KOPT-K1 (cell line): Measurements from ENCODE around the gene SPOP.

Source experiments
- H3K27ac ChIP-seq: fragments of 200-600 bp; sonication (generic); 2 replicates; pipeline ENCODE4 v1.5.1; 2016; ENCODE audit warnings: antibody characterized with exemption, mild to moderate bottlenecking, low read depth, low read length; ENCODE audit not compliant: poor library complexity, severe bottlenecking
- H3K36me3 ChIP-seq: fragments of 200-600 bp; sonication (generic); 2 replicates; pipeline ENCODE4 v1.5.1; 2017; ENCODE audit warnings: antibody characterized with exemption, mild to moderate bottlenecking, low read length, moderate library complexity; ENCODE audit not compliant: insufficient read depth
- H3K9me3 ChIP-seq: fragments of 200-600 bp; sonication (generic); 2 replicates; pipeline ENCODE4 v1.5.1; 2017; ENCODE audit warnings: antibody characterized with exemption, low read length, mild to moderate bottlenecking; ENCODE audit not compliant: insufficient read depth, poor library complexity, severe bottlenecking

SPOP gene

GRCh38 chr17:49621946-49622529 is 55.9 kb downstream of the SPOP start:
- H3K27ac ChIP-seq, result no peak overlapping the region
- no peaks in the 10 kb centered on the region for H3K9me3 ChIP-seq
- H3K36me3 ChIP-seq, result peaks cover 61% of the 10 kb centered on the region

GRCh38 chr17:49621420-49621819 is 56.5 kb downstream of the SPOP start:
- Histone ChIP-seq H3K27ac (no peak overlapping the region), H3K9me3 (no peaks in the 10 kb centered on the region), H3K36me3 (peaks cover 67% of the 10 kb centered on the region)

GRCh38 chr17:49618028-49618611 is 59.8 kb downstream of the SPOP start:
- peaks cover 85% of the 10 kb centered on the region for H3K36me3 ChIP-seq
- no peaks in the 10 kb centered on the region for H3K9me3 ChIP-seq
- no peak overlapping the region for H3K27ac ChIP-seq

GRCh38 chr17:49616601-49617131 is 61.2 kb downstream of the SPOP start:
- Histone ChIP-seq H3K36me3 (peaks cover 84% of the 10 kb centered on the region), H3K27ac (no peak overlapping the region)

GRCh38 chr17:49616086-49616485 is 61.8 kb downstream of the SPOP start:
- no peak overlapping the region for H3K27ac ChIP-seq
- peaks cover 84% of the 10 kb centered on the region for H3K36me3 ChIP-seq
- H3K9me3 ChIP-seq, result no peaks in the 10 kb centered on the region

More at GRCh38 chr17:49616601-49617131, 61.2 kb downstream of the SPOP start:
- no peaks in the 10 kb centered on the region for H3K9me3 ChIP-seq

GRCh38 chr17:49613182-49613800 is 64.6 kb downstream of the SPOP start:
- Histone ChIP-seq H3K9me3 (no peaks in the 10 kb centered on the region), H3K36me3 (peaks cover 90% of the 10 kb centered on the region), H3K27ac (no peak overlapping the region)

GRCh38 chr17:49612726-49613125 is 65.2 kb downstream of the SPOP start:
- peaks cover 90% of the 10 kb centered on the region for H3K36me3 ChIP-seq
- H3K27ac ChIP-seq, result no peak overlapping the region
- H3K9me3 ChIP-seq, result no peaks in the 10 kb centered on the region

GRCh38 chr17:49610883-49611584 is 66.9 kb downstream of the SPOP start:
- peaks cover 90% of the 10 kb centered on the region for H3K36me3 ChIP-seq
- no peak overlapping the region for H3K27ac ChIP-seq
- no peaks in the 10 kb centered on the region for H3K9me3 ChIP-seq

GRCh38 chr17:49604314-49604869 is 73.5 kb downstream of the SPOP start:
- no peaks in the 10 kb centered on the region for H3K9me3 ChIP-seq
- H3K27ac ChIP-seq, result no peak overlapping the region
- peaks cover 94% of the 10 kb centered on the region for H3K36me3 ChIP-seq

GRCh38 chr17:49603720-49604119 is 74.2 kb downstream of the SPOP start:
- H3K27ac ChIP-seq, result no peak overlapping the region
- no peaks in the 10 kb centered on the region for H3K9me3 ChIP-seq
- peaks cover 94% of the 10 kb centered on the region for H3K36me3 ChIP-seq

GRCh38 chr17:49603238-49603637 is 74.7 kb downstream of the SPOP start:
- H3K27ac ChIP-seq, result no peak overlapping the region
- H3K36me3 ChIP-seq, result peaks cover 94% of the 10 kb centered on the region
- no peaks in the 10 kb centered on the region for H3K9me3 ChIP-seq

- H3K9me3 ChIP-seq, result no peaks in the 10 kb centered on the region
- H3K36me3 ChIP-seq, result peaks cover 94% of the 10 kb centered on the region
- no peak overlapping the region for H3K27ac ChIP-seq
These were observed 75.1 kb downstream of the SPOP start for GRCh38 chr17:49602783-49603182.

- Histone ChIP-seq H3K36me3 (peaks cover 94% of the 10 kb centered on the region), H3K9me3 (no peaks in the 10 kb centered on the region), H3K27ac (no peak overlapping the region)
These were observed 76.9 kb downstream of the SPOP start for GRCh38 chr17:49600949-49601348.

GRCh38 chr17:49598918-49599317 is 79.0 kb downstream of the SPOP start:
- no peak overlapping the region for H3K27ac ChIP-seq
- H3K36me3 ChIP-seq, result peaks cover 87% of the 10 kb centered on the region
- no peaks in the 10 kb centered on the region for H3K9me3 ChIP-seq
